ENCODE data around the gene CD55.

- TF ChIP-seq CTCF (conservative IDR thresholded peaks at IDR 0.05; ENCODE audit: low read depth, low read length) (no peak), EZH2 (IDR thresholded peaks at IDR 0.05; ENCODE audit: borderline replicate concordance, low read depth, low read length, poor library complexity, severe bottlenecking) (no peak)
Measured at GRCh38 chr1:207306603-207307002, 14.9 kb upstream of the CD55 start.
